HepG2 (cell line): ENCODE results near the gene RNF114. TPM values are rescaled to one million over a fixed set of nuclear protein-coding genes. Genes with fewer than 3 reads are reported as not detected.

Experiments used
- FOXA3 ChIP-seq: IDR thresholded peaks from 2 replicates; pipeline ENCODE4 v1.6.1; 2016; ENCODE audit warnings: missing genetic modification reagents, missing compliant biosample characterization
- NFE2L1 ChIP-seq: sonication (generic); formaldehyde crosslinking; IDR thresholded peaks from 2 replicates; pipeline ENCODE4 v1.4.0; 2020; ENCODE audit warnings: missing genetic modification reagents, mild to moderate bottlenecking, borderline replicate concordance
- PATZ1 ChIP-seq: sonication (generic); formaldehyde crosslinking; IDR thresholded peaks from 2 replicates; pipeline ENCODE4 v1.4.0; 2020; ENCODE audit warnings: missing genetic modification reagents
- PAX8 ChIP-seq: sonication (generic); formaldehyde crosslinking; IDR thresholded peaks from 2 replicates; pipeline ENCODE4 v1.8.0; 2022; ENCODE audit warnings: mild to moderate bottlenecking, missing genetic modification reagents, borderline replicate concordance
- RARA ChIP-seq: IDR thresholded peaks from 2 replicates; pipeline ENCODE4 v1.6.1; 2016; ENCODE audit warnings: missing genetic modification reagents, missing compliant biosample characterization
- RFX5 ChIP-seq: IDR thresholded peaks from 2 replicates; pipeline ENCODE4 v1.6.1; 2011; ENCODE audit warnings: low read depth, low read length, improper control_type of control experiment
- ZBTB38 ChIP-seq: sonication (generic); formaldehyde crosslinking; IDR thresholded peaks from 2 replicates; pipeline ENCODE4 v1.5.1; 2020; ENCODE audit warnings: mild to moderate bottlenecking, missing genetic modification reagents
- ZNF446 ChIP-seq: sonication (generic); formaldehyde crosslinking; IDR thresholded peaks from 2 replicates; pipeline ENCODE4 v1.5.0; 2020; ENCODE audit warnings: mild to moderate bottlenecking, missing genetic modification reagents
- ZNF629 ChIP-seq: sonication (generic); formaldehyde crosslinking; conservative IDR thresholded peaks from 2 replicates; pipeline ENCODE4 v1.5.0; 2020; ENCODE audit warnings: missing genetic modification reagents
- ZNF672 ChIP-seq: sonication (generic); formaldehyde crosslinking; IDR thresholded peaks from 2 replicates; pipeline ENCODE4 v1.8.1; 2022; ENCODE audit warnings: missing genetic modification reagents
- ZNF816 ChIP-seq: sonication (generic); formaldehyde crosslinking; IDR thresholded peaks from 2 replicates; pipeline ENCODE4 v1.8.0; 2022; ENCODE audit warnings: missing genetic modification reagents, mild to moderate bottlenecking, borderline replicate concordance
- polyA plus RNA-seq, 8 experiments: library from polyadenylated mRNA; depleted of rRNA in 3 of 8; stranded (reverse) in 7 of 8; unstranded in 1 of 8; fragments of >200 nt; fragmentation: Illumina TruSeq in 4 of 8; extraction: Trizol in 4 of 8; gene quantifications; 2 replicates each; pipeline versions ENCODE4 v1.2.1 to v1.2.3, GENCODE V29; 2011 to 2016; ENCODE audit warnings: low read depth in 4 of 8, missing spikeins in 1 of 8, mixed read lengths in 1 of 8; ENCODE audit not compliant: insufficient read depth in 1 of 8
- total RNA-seq, 5 experiments: library from RNA; depleted of rRNA; stranded (reverse); fragments of >200 nt; fragmentation: Illumina TruSeq; extraction: Trizol; gene quantifications; 2 replicates each; pipeline ENCODE4 v1.2.3, GENCODE V29; 2016; ENCODE audit warnings: low read depth in 1 of 5
- TF ChIP-seq, protein P1 (sequence below): sonication (generic); formaldehyde crosslinking; IDR thresholded peaks from 2 replicates; pipeline ENCODE4 v1.5.0; 2020; ENCODE audit warnings: missing genetic modification reagents
- TF ChIP-seq, protein P2 (sequence below): sonication (generic); formaldehyde crosslinking; IDR thresholded peaks from 2 replicates; pipeline ENCODE4 v1.5.1; 2020; ENCODE audit warnings: mild to moderate bottlenecking, missing genetic modification reagents, borderline replicate concordance
- TF ChIP-seq, protein P3 (sequence below): IDR thresholded peaks from 2 replicates; pipeline ENCODE4 v1.6.1; 2016
- TF ChIP-seq, protein P4 (sequence below): fragments of 450-650 bp; IDR thresholded peaks from 2 replicates; pipeline ENCODE4 v1.6.1; 2017; ENCODE audit warnings: mild to moderate bottlenecking
- TF ChIP-seq, protein P5 (sequence below): sonication (generic); formaldehyde crosslinking; IDR thresholded peaks from 2 replicates; pipeline ENCODE4; 2020; ENCODE audit warnings: missing genetic modification reagents, mild to moderate bottlenecking, borderline replicate concordance

Gene RNF114
- total and polyA plus RNA-seq, 2 of the 13 experiments (the other 11 are each of a cell fraction or from before 2014, with no cell fraction given): 119 to 126 TPM

DNA sequence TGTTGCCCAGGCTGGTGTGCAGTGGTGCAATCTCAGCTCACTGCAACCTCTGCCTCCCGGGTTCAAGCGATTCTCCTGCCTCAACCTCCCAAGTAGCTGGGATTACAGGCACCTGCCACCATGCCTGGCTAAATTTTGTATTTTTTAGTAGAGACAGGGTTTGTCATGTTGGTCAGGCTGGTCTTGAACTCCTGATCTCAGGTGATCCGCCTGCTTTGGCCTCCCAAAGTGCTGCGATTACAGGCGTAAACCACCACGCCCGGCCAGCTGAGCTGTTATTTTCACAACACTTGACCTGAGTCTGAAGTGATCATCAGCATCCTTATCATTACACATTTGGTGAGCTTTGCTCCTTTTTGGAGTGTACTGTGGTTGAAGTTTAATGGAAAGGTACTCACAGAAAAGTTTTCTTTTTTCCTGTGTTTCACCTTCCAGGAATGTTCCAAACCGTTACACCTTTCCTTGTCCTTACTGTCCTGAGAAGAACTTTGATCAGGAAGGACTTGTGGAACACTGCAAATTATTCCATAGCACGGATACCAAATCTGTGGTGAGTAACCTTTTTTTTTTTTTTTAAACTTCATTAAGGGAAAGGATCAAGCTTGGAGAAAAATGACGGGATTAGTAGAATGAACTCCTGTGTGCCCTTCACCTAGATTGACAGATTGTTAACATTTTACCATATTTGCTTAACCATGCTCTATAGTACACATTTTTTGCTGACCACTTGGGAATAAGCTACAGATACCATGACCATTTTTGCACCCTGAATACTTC is 9.7 kb downstream of the RNF114 start (continued):
- TF ChIP-seq, protein P1, sequence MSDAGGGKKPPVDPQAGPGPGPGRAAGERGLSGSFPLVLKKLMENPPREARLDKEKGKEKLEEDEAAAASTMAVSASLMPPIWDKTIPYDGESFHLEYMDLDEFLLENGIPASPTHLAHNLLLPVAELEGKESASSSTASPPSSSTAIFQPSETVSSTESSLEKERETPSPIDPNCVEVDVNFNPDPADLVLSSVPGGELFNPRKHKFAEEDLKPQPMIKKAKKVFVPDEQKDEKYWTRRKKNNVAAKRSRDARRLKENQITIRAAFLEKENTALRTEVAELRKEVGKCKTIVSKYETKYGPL (CRISPR knock-in tag): no peak
- TF ChIP-seq ZNF629 (CRISPR knock-in tag): 0 out of 2 replicates have a peak, but pooled peaks have one; percentile 14
- peak; percentile 85 for TF ChIP-seq RARA (CRISPR knock-in tag)
- 0 out of 2 replicates have a peak, but pooled peaks have one; percentile 25 for TF ChIP-seq PATZ1 (CRISPR knock-in tag)
- TF ChIP-seq, protein P2, sequence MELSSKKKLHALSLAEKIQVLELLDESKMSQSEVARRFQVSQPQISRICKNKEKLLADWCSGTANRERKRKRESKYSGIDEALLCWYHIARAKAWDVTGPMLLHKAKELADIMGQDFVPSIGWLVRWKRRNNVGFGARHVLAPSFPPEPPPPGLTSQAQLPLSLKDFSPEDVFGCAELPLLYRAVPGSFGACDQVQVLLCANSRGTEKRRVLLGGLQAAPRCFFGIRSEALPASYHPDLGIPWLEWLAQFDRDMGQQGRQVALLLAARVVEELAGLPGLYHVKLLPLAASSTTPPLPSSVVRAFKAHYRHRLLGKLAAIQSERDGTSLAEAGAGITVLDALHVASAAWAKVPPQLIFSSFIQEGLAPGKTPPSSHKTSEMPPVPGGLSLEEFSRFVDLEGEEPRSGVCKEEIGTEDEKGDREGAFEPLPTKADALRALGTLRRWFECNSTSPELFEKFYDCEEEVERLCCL (CRISPR knock-in tag): no peak
- TF ChIP-seq NFE2L1 (CRISPR knock-in tag): no peak
- TF ChIP-seq ZNF816 (CRISPR knock-in tag): 0 out of 2 replicates have a peak, but pooled peaks have one; percentile 53
- TF ChIP-seq ZBTB38 (CRISPR knock-in tag): peak; percentile 99
- TF ChIP-seq, protein P3, sequence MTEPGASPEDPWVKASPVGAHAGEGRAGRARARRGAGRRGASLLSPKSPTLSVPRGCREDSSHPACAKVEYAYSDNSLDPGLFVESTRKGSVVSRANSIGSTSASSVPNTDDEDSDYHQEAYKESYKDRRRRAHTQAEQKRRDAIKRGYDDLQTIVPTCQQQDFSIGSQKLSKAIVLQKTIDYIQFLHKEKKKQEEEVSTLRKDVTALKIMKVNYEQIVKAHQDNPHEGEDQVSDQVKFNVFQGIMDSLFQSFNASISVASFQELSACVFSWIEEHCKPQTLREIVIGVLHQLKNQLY (CRISPR knock-in tag): peak; percentile 36; the same call in 1 of the 2 replicates
- peak; percentile 68 for TF ChIP-seq FOXA3 (CRISPR knock-in tag)
- no peak for TF ChIP-seq PAX8 (CRISPR knock-in tag)
- no peak for TF ChIP-seq ZNF672 (CRISPR knock-in tag)
- TF ChIP-seq, protein P4, sequence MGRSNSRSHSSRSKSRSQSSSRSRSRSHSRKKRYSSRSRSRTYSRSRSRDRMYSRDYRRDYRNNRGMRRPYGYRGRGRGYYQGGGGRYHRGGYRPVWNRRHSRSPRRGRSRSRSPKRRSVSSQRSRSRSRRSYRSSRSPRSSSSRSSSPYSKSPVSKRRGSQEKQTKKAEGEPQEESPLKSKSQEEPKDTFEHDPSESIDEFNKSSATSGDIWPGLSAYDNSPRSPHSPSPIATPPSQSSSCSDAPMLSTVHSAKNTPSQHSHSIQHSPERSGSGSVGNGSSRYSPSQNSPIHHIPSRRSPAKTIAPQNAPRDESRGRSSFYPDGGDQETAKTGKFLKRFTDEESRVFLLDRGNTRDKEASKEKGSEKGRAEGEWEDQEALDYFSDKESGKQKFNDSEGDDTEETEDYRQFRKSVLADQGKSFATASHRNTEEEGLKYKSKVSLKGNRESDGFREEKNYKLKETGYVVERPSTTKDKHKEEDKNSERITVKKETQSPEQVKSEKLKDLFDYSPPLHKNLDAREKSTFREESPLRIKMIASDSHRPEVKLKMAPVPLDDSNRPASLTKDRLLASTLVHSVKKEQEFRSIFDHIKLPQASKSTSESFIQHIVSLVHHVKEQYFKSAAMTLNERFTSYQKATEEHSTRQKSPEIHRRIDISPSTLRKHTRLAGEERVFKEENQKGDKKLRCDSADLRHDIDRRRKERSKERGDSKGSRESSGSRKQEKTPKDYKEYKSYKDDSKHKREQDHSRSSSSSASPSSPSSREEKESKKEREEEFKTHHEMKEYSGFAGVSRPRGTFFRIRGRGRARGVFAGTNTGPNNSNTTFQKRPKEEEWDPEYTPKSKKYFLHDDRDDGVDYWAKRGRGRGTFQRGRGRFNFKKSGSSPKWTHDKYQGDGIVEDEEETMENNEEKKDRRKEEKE: no peak
- TF ChIP-seq ZNF446 (CRISPR knock-in tag): 0 out of 2 replicates have a peak, but pooled peaks have one; percentile 33
- TF ChIP-seq RFX5: no peak
- TF ChIP-seq, protein P5, sequence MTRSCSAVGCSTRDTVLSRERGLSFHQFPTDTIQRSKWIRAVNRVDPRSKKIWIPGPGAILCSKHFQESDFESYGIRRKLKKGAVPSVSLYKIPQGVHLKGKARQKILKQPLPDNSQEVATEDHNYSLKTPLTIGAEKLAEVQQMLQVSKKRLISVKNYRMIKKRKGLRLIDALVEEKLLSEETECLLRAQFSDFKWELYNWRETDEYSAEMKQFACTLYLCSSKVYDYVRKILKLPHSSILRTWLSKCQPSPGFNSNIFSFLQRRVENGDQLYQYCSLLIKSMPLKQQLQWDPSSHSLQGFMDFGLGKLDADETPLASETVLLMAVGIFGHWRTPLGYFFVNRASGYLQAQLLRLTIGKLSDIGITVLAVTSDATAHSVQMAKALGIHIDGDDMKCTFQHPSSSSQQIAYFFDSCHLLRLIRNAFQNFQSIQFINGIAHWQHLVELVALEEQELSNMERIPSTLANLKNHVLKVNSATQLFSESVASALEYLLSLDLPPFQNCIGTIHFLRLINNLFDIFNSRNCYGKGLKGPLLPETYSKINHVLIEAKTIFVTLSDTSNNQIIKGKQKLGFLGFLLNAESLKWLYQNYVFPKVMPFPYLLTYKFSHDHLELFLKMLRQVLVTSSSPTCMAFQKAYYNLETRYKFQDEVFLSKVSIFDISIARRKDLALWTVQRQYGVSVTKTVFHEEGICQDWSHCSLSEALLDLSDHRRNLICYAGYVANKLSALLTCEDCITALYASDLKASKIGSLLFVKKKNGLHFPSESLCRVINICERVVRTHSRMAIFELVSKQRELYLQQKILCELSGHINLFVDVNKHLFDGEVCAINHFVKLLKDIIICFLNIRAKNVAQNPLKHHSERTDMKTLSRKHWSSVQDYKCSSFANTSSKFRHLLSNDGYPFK (CRISPR knock-in tag): peak; percentile 77; the same call in 1 of the 2 replicates
